Glutamatergic neuron (in vitro differentiated cells): ENCODE results near the gene ENDOV. TPM values are rescaled to one million over a fixed set of nuclear protein-coding genes. Genes with fewer than 3 reads are reported as not detected.

Source experiments
- DNase-seq: peaks from one replicate; pipeline ENCODE4 v3.0.0; 2022
- H3K27ac Mint-ChIP-seq: one replicate; pipeline ENCODE4 v1.8.0; 2020; ENCODE audit warnings: mild to moderate bottlenecking, mixed read lengths, inconsistent platforms; ENCODE audit not compliant: unreplicated experiment
- H3K27me3 Mint-ChIP-seq: one replicate; pipeline ENCODE4 v1.8.0; 2020; ENCODE audit warnings: mild to moderate bottlenecking, moderate library complexity, mixed read lengths, inconsistent platforms; ENCODE audit not compliant: unreplicated experiment
- H3K36me3 Mint-ChIP-seq: one replicate; pipeline ENCODE4 v1.8.0; 2020; ENCODE audit warnings: mild to moderate bottlenecking, mixed read lengths, inconsistent platforms; ENCODE audit not compliant: unreplicated experiment
- H3K4me1 Mint-ChIP-seq: one replicate; pipeline ENCODE4 v1.8.0; 2020; ENCODE audit warnings: mild to moderate bottlenecking, low read depth, mixed read lengths, inconsistent platforms; ENCODE audit not compliant: unreplicated experiment
- H3K4me3 Mint-ChIP-seq: one replicate; pipeline ENCODE4 v1.8.0; 2020; ENCODE audit warnings: mild to moderate bottlenecking, mixed read lengths, inconsistent platforms; ENCODE audit not compliant: unreplicated experiment
- H3K9me3 Mint-ChIP-seq: one replicate; pipeline ENCODE4 v1.8.0; 2020; ENCODE audit warnings: mild to moderate bottlenecking, moderate library complexity, mixed read lengths, inconsistent platforms; ENCODE audit not compliant: unreplicated experiment
- CTCF ChIP-seq: fragments of 200-600 bp; sonication (generic); IDR thresholded peaks from one replicate; pipeline ENCODE4 v1.5.0; 2021; ENCODE audit not compliant: partially characterized antibody, unreplicated experiment
- total RNA-seq: library from RNA; stranded (reverse); fragmentation: NEBNext Ultra II Directional; extraction: Animal tissue kit (Norgen Biotek cat#: 25700); gene quantifications from one replicate; pipeline ENCODE4 v1.2.1, GENCODE V29; 2021; ENCODE audit not compliant: unreplicated experiment

The ENDOV gene
- total RNA-seq, 1 donor from 2014 or later: 42.1 TPM

DNA sequence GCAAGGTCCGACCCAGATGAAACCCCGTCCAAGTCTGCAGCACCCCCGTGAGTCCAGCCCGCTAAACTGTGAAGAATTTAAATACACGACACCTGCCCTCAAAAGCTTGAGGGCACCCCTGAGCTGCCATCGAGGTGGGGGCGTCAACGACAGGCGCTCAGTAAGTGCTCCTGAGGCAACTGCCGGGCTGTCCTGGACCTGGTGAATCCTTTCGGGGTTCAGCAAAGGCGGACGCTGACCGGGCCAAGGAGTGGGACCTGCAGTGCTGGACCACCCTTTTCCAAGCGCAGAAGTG, 512 bp upstream of the ENDOV start:
- Mint-ChIP-seq H3K27ac (no peak overlapping the region), H3K9me3 (peaks cover 7% of the 10 kb centered on the region), H3K4me3 (peak overlapping the region; percentile 91), H3K27me3 (peaks cover 11% of the 10 kb centered on the region), H3K36me3 (no peaks in the 10 kb centered on the region), H3K4me1 (peaks cover 9% of the 10 kb centered on the region)
- DNase-seq: no peak
- TF ChIP-seq CTCF: no peak

GRCh38 chr17:80415626-80416137, 715 bp downstream of the ENDOV start:
- TF ChIP-seq CTCF: no peak
- Mint-ChIP-seq H3K9me3 (peaks cover 11% of the 10 kb centered on the region), H3K4me1 (peaks cover 11% of the 10 kb centered on the region), H3K4me3 (peak overlapping the region; percentile 91), H3K36me3 (no peaks in the 10 kb centered on the region), H3K27ac (peak overlapping the region; percentile 52), H3K27me3 (peaks cover 11% of the 10 kb centered on the region)
- no peak for DNase-seq

GRCh38 chr17:80416260-80416939, 1.4 kb downstream of the ENDOV start:
- peaks cover 11% of the 10 kb centered on the region for H3K27me3 Mint-ChIP-seq
- peak overlapping the region; percentile 91 for H3K4me3 Mint-ChIP-seq
- H3K4me1 Mint-ChIP-seq: peaks cover 11% of the 10 kb centered on the region
- no peak for TF ChIP-seq CTCF
- no peak for DNase-seq
- peaks cover 11% of the 10 kb centered on the region for H3K9me3 Mint-ChIP-seq
- peak overlapping the region; percentile 50 for H3K27ac Mint-ChIP-seq
- no peaks in the 10 kb centered on the region for H3K36me3 Mint-ChIP-seq

- Mint-ChIP-seq H3K9me3 (peaks cover 11% of the 10 kb centered on the region), H3K4me3 (peak overlapping the region; percentile 59), H3K27ac (no peak overlapping the region), H3K4me1 (peaks cover 11% of the 10 kb centered on the region), H3K36me3 (no peaks in the 10 kb centered on the region), H3K27me3 (peaks cover 11% of the 10 kb centered on the region)
- no peak for DNase-seq
- no peak for TF ChIP-seq CTCF
Measured at GRCh38 chr17:80416940-80417293, 1.9 kb downstream of the ENDOV start.

DNA sequence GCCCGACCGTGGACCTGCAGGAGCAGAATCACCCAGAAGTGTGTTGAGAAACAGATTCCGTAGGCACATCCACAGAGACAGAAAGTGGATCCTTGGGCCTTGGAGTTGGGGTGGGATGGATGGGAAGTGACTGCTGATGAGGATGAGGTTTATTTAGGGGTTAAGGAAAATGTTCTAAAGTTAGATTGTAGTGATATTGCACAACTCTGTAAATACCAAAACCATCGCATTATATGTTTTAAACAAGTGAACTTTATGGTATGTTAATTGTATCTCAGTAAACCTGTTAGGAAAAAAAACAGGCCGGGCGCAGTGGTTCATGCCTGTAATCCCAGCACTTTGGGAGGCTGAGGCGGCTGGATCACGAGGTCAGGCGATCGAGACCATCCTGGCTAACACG, 3.6 kb downstream of the ENDOV start:
- no peak overlapping the region for H3K4me3 Mint-ChIP-seq
- DNase-seq: no peak
- H3K4me1 Mint-ChIP-seq: peaks cover 11% of the 10 kb centered on the region
- no peaks in the 10 kb centered on the region for H3K36me3 Mint-ChIP-seq
- peaks cover 9% of the 10 kb centered on the region for H3K9me3 Mint-ChIP-seq
- peaks cover 10% of the 10 kb centered on the region for H3K27me3 Mint-ChIP-seq
- no peak overlapping the region for H3K27ac Mint-ChIP-seq
- no peak for TF ChIP-seq CTCF
